Caco-2 (cell line): ENCODE measurements around the gene PADI3. TPM values are rescaled to one million over a fixed set of nuclear protein-coding genes. Genes with fewer than 3 reads are reported as not detected.

ENCODE experiments used
- BruUV-seq: library from RNA; stranded (reverse); fragments of 400-500 nt; replicated peaks from 2 replicates; lab custom pipeline; 2021; lab: Mats Ljungman, UMichigan
- CTCF ChIA-PET: fragments of 300-600 bp; sonication (Branson Sonifier 250); formaldehyde crosslinking; loops from one replicate; lab custom pipeline; 2022; ENCODE audit warnings: antibody characterized with exemption; lab: Charles Lee
- POLR2A ChIA-PET: fragments of 300-600 bp; sonication (Branson Sonifier 250); formaldehyde crosslinking; loops from one replicate; lab custom pipeline; 2022; ENCODE audit warnings: antibody characterized with exemption; lab: Charles Lee
- DNase-seq, 2 experiments: peaks; one replicate each; pipeline versions ENCODE4 v3.0.0 to v3.0.0-alpha.2; 2020 to 2022
- H3K27me3 ChIP-seq: replicated peaks from 2 replicates; pipeline ENCODE4 v1.6.0; 2011; ENCODE audit warnings: low read length; ENCODE audit not compliant: control insufficient read depth, insufficient read depth
- H3K36me3 ChIP-seq: 2 replicates; pipeline ENCODE4 v1.5.1; 2011; ENCODE audit warnings: low read length; ENCODE audit not compliant: control insufficient read depth, insufficient read depth
- H3K4me1 ChIP-seq: fragments of 250-450 bp; sonication (Bioruptor Pico); 2 replicates; pipeline ENCODE4 v1.5.1; 2020; ENCODE audit warnings: mild to moderate bottlenecking
- H3K4me3 ChIP-seq: 2 replicates; pipeline ENCODE4 v1.5.1; 2011; ENCODE audit warnings: low read depth, mild to moderate bottlenecking, control low read depth, low read length
- H3K9me3 ChIP-seq: fragments of 250-450 bp; sonication (Bioruptor Pico); 2 replicates; pipeline ENCODE4 v1.5.1; 2020; ENCODE audit warnings: mild to moderate bottlenecking, moderate library complexity
- H3K27ac Mint-ChIP-seq: one replicate; pipeline ENCODE4 v1.8.0; 2022; ENCODE audit warnings: mixed read lengths; ENCODE audit not compliant: unreplicated experiment
- H3K27me3 Mint-ChIP-seq: one replicate; pipeline ENCODE4 v1.8.0; 2022; ENCODE audit warnings: mixed read lengths; ENCODE audit not compliant: insufficient read depth, unreplicated experiment
- H3K36me3 Mint-ChIP-seq: one replicate; pipeline ENCODE4 v1.8.0; 2022; ENCODE audit warnings: mild to moderate bottlenecking, mixed read lengths; ENCODE audit not compliant: insufficient read depth, unreplicated experiment
- H3K4me1 Mint-ChIP-seq: one replicate; pipeline ENCODE4 v1.8.0; 2022; ENCODE audit warnings: low read depth, mixed read lengths; ENCODE audit not compliant: unreplicated experiment
- H3K4me3 Mint-ChIP-seq: one replicate; pipeline ENCODE4 v1.8.0; 2022; ENCODE audit warnings: mild to moderate bottlenecking, moderate library complexity, mixed read lengths; ENCODE audit not compliant: unreplicated experiment
- H3K9me3 Mint-ChIP-seq: one replicate; pipeline ENCODE4 v1.8.0; 2022; ENCODE audit warnings: mixed read lengths; ENCODE audit not compliant: unreplicated experiment
- intact Hi-C: fragments of 100-400 bp; cut with micrococcal nuclease; formaldehyde crosslinking; loops from one replicate; pipeline ENCODE4 v1.10.0; 2022; ENCODE audit not compliant: unreplicated experiment
- total RNA-seq: library from RNA; stranded (reverse); gene quantifications from 2 replicates; pipeline ENCODE4 v1.2.3, GENCODE V29; 2022
- TF ChIP-seq, protein P1 (sequence below), 2 experiments: fragments of 200-600 bp in 1 of 2; IDR thresholded peaks; 1 replicate in 1 of 2; 2 replicates in 1 of 2; pipeline versions ENCODE4 v1.5.1 to v1.8.0; 2011 to 2022; ENCODE audit warnings: antibody characterized with exemption in 1 of 2, control low read depth in 1 of 2, inconsistent platforms in 1 of 2, low read depth in 1 of 2, low read length in 1 of 2, mild to moderate bottlenecking in 1 of 2, moderate library complexity in 1 of 2; ENCODE audit not compliant: insufficient read depth in 1 of 2, severe bottlenecking in 1 of 2, unreplicated experiment in 1 of 2

Gene PADI3
- total RNA-seq, 1 experiment from 2014 or later: not detected

DNA sequence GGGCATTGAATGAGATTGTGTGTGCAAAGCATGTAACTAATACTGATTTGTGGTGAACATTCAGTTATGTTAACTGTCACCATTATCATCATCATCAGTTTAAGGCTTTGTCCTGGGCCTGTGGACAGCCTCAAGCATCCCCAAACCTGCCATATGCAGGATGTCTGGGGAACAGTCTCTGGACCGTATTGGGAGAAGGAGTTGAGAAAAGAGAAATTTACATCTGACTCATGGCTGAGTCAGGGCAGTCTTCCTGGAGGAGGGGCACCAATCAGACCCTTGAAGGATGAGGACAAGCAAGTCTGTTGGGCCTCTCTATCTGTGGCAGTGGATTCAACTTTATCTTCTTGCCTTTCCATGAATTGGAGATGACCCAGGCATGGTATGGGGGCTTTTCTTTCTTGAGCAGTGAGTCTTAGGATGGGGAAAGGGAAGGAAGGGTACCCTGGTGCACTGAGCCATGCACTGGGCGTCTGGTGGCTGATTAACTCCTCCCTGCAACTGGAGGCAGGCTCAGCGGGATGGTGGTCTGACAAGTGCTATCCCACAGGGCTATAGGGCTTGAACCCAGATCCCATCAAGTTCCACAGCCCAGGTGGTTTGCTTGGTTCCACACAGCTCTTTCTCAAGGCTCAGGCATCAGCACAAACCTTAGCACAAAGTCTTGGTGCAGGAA, 2.9 kb downstream of the PADI3 start:
- no peak for DNase-seq
- TF ChIP-seq, protein P1, sequence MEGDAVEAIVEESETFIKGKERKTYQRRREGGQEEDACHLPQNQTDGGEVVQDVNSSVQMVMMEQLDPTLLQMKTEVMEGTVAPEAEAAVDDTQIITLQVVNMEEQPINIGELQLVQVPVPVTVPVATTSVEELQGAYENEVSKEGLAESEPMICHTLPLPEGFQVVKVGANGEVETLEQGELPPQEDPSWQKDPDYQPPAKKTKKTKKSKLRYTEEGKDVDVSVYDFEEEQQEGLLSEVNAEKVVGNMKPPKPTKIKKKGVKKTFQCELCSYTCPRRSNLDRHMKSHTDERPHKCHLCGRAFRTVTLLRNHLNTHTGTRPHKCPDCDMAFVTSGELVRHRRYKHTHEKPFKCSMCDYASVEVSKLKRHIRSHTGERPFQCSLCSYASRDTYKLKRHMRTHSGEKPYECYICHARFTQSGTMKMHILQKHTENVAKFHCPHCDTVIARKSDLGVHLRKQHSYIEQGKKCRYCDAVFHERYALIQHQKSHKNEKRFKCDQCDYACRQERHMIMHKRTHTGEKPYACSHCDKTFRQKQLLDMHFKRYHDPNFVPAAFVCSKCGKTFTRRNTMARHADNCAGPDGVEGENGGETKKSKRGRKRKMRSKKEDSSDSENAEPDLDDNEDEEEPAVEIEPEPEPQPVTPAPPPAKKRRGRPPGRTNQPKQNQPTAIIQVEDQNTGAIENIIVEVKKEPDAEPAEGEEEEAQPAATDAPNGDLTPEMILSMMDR (IDR thresholded peaks at IDR 0.05; ENCODE audit: insufficient read depth in 1 of 2, low read depth in 1 of 2, low read length in 1 of 2, severe bottlenecking in 1 of 2, unreplicated experiment in 1 of 2): no peak
- Histone ChIP-seq H3K27me3 (no peaks in the 10 kb centered on the region; the same call in 1 of the 2 replicates), H3K36me3 (no peaks in the 10 kb centered on the region), H3K9me3 (no peaks in the 10 kb centered on the region), H3K4me3 (no peak overlapping the region), H3K4me1 (no peaks in the 10 kb centered on the region)
- intact Hi-C loops: no loop called here
- ChIA-PET CTCF (interaction anchor here (0.6 kb wide), 1 partner anchor 119 kb away, joined by 3 read pairs; no protein-coding TSS in a partner anchor), POLR2A (no interaction called here)
- Mint-ChIP-seq H3K4me3 (no peak overlapping the region), H3K27ac (no peak overlapping the region), H3K4me1 (no peaks in the 10 kb centered on the region), H3K36me3 (no peaks in the 10 kb centered on the region), H3K9me3 (no peaks in the 10 kb centered on the region), H3K27me3 (no peaks in the 10 kb centered on the region)
- no TSS peak for BruUV-seq

- Mint-ChIP-seq H3K4me1 (no peaks in the 10 kb centered on the region), H3K36me3 (no peaks in the 10 kb centered on the region), H3K27ac (no peak overlapping the region), H3K27me3 (no peaks in the 10 kb centered on the region), H3K4me3 (no peak overlapping the region), H3K9me3 (no peaks in the 10 kb centered on the region)
- ChIA-PET CTCF (no interaction called here), POLR2A (no interaction called here)
- Histone ChIP-seq H3K9me3 (no peaks in the 10 kb centered on the region), H3K36me3 (no peaks in the 10 kb centered on the region), H3K4me1 (no peaks in the 10 kb centered on the region), H3K4me3 (no peak overlapping the region), H3K27me3 (no peaks in the 10 kb centered on the region)
- BruUV-seq: no TSS peak
- TF ChIP-seq, protein P1 (IDR thresholded peaks at IDR 0.05; ENCODE audit: insufficient read depth in 1 of 2, low read depth in 1 of 2, low read length in 1 of 2, severe bottlenecking in 1 of 2, unreplicated experiment in 1 of 2): no peak
- intact Hi-C loops: no loop called here
- no peak for DNase-seq
Measured at GRCh38 chr1:17255336-17255735, 6.4 kb downstream of the PADI3 start.

GRCh38 chr1:17258116-17258757, 9.3 kb downstream of the PADI3 start:
- H3K27me3 Mint-ChIP-seq: no peaks in the 10 kb centered on the region
- Histone ChIP-seq H3K4me3 (no peak overlapping the region), H3K9me3 (no peaks in the 10 kb centered on the region), H3K4me1 (no peaks in the 10 kb centered on the region), H3K27me3 (no peaks in the 10 kb centered on the region), H3K36me3 (no peaks in the 10 kb centered on the region)
- no peaks in the 10 kb centered on the region for H3K4me1 Mint-ChIP-seq
- DNase-seq: no peak
- no peaks in the 10 kb centered on the region for H3K36me3 Mint-ChIP-seq
- TF ChIP-seq, protein P1 (IDR thresholded peaks at IDR 0.05; ENCODE audit: insufficient read depth in 1 of 2, low read depth in 1 of 2, low read length in 1 of 2, severe bottlenecking in 1 of 2, unreplicated experiment in 1 of 2): no peak
- ChIA-PET POLR2A (no interaction called here), CTCF (no interaction called here)
- intact Hi-C loops: no loop called here
- no peaks in the 10 kb centered on the region for H3K9me3 Mint-ChIP-seq
- no peak overlapping the region for H3K4me3 Mint-ChIP-seq
- H3K27ac Mint-ChIP-seq: no peak overlapping the region
- BruUV-seq: no TSS peak
